GM08714 (cell line): ENCODE measurements around the gene WDFY2.

Experiments
- H3K4me3 ChIP-seq: fragments of 200-500 bp; sonication (Bioruptor generic); 2 replicates; pipeline ENCODE4 v1.5.1; 2014; ENCODE audit warnings: mild to moderate bottlenecking, low read length, inconsistent platforms
- ZNF274 ChIP-seq: IDR thresholded peaks from 2 replicates; pipeline ENCODE4 v1.6.1; 2012; ENCODE audit warnings: mild to moderate bottlenecking, low read depth, low read length

Gene WDFY2

GRCh38 chr13:51756651-51757050 is 172.4 kb downstream of the WDFY2 start:
- no peak for TF ChIP-seq ZNF274
- no peak overlapping the region for H3K4me3 ChIP-seq

GRCh38 chr13:51758691-51759090 is 174.4 kb downstream of the WDFY2 start:
- TF ChIP-seq ZNF274 = no peak
- no peak overlapping the region for H3K4me3 ChIP-seq

- no peak for TF ChIP-seq ZNF274
- H3K4me3 ChIP-seq = no peak overlapping the region
Measured at GRCh38 chr13:51759240-51759639, 175.0 kb downstream of the WDFY2 start.

- no peak for TF ChIP-seq ZNF274
- H3K4me3 ChIP-seq = no peak overlapping the region
Measured at GRCh38 chr13:51760592-51760991, 176.3 kb downstream of the WDFY2 start.

- no peak overlapping the region for H3K4me3 ChIP-seq
- no peak for TF ChIP-seq ZNF274
Measured at GRCh38 chr13:51761643-51762350, 177.5 kb downstream of the WDFY2 start.

- no peak overlapping the region for H3K4me3 ChIP-seq
- TF ChIP-seq ZNF274 = no peak
Measured at GRCh38 chr13:51763486-51763885, 179.2 kb downstream of the WDFY2 start.

GRCh38 chr13:51764184-51765141 is 180.2 kb downstream of the WDFY2 start:
- H3K4me3 ChIP-seq = peak overlapping the region; percentile 5; the same call in 1 of the 2 replicates
- no peak for TF ChIP-seq ZNF274

DNA sequence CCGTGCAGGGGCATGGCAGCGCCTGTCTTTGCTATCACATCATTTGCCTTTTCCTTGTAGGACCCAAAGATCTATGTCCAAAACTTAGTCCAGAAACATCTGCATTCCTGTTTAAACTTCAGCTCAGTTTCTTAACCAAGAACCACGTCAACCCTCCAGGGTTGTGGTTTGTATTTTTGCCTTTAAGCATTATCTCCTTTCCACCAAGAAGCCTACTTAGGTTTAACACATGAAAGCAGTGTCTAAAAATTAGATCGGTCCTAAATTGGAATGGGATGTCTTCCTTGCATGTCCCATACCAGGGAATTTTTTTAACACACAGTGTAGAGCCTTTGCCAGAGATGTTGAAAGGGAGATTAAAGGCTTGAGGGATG is 180.9 kb downstream of the WDFY2 start:
- peak overlapping the region; percentile 5; the same call in 1 of the 2 replicates for H3K4me3 ChIP-seq
- no peak for TF ChIP-seq ZNF274

- no peak for TF ChIP-seq ZNF274
- no peak overlapping the region for H3K4me3 ChIP-seq
Measured at GRCh38 chr13:51767100-51767499, 182.8 kb downstream of the WDFY2 start.

- no peak for TF ChIP-seq ZNF274
- H3K4me3 ChIP-seq = no peak overlapping the region
Measured at GRCh38 chr13:51768378-51768921, 184.2 kb downstream of the WDFY2 start.

DNA sequence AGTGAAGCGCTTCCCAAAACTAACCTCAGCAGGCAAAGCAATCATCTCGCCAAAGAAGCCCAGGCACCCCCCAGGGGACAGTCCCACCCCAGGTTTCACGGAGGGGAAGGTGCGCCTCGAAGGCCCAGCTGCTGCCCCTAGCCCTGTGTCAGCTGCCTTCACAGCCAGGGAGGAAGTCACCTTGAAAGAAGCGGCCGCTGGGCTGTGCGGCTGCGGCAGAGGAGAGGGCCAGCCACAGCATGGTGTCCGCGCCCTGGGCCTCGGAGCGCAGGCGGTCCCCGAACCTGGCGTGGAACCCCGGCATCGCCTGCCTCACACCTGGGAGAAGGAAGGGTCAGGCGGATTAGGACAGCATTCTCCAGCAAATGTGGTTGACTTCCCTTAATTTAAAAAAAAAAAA is 184.7 kb downstream of the WDFY2 start:
- no peak overlapping the region for H3K4me3 ChIP-seq
- TF ChIP-seq ZNF274 = no peak

GRCh38 chr13:51769455-51770127 is 185.3 kb downstream of the WDFY2 start:
- TF ChIP-seq ZNF274 = no peak

DNA sequence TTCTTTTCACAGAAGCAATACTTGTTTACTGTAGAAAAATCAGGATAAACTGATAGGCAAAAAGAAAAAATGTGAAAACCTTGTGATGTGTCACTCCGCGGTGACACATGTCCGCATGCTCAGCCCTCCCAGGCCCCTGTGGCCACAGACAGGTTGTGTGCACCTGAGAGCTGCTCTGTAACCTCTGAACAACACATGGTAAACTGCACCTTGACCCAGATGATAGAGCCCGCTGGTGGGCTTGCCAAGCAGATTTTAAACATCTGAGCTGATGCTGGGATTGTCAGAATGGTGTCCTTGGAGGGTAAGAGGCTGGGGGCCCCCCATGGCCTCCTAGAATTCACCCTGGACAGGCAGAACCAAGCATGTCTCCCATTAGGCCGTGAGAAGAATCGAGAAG is 185.9 kb downstream of the WDFY2 start:
- TF ChIP-seq ZNF274 = no peak
- H3K4me3 ChIP-seq = no peak overlapping the region

More at GRCh38 chr13:51769455-51770127, 185.3 kb downstream of the WDFY2 start:
- H3K4me3 ChIP-seq = no peak overlapping the region
